K562 (cell line): ENCODE measurements around the gene COL8A2. TPM values are rescaled to one million over a fixed set of nuclear protein-coding genes. Genes with fewer than 3 reads are reported as not detected.

Experiments
- ARID2 ChIP-seq: fragments of 450-650 bp; IDR thresholded peaks from 2 replicates; pipeline ENCODE4 v1.6.1; 2017; ENCODE audit warnings: antibody characterized with exemption, mild to moderate bottlenecking
- EGR1 ChIP-seq: fragments of 450-650 bp; conservative IDR thresholded peaks from 2 replicates; pipeline ENCODE4 v1.6.1; 2017; ENCODE audit warnings: mild to moderate bottlenecking
- NR3C1 ChIP-seq: sonication (generic); formaldehyde crosslinking; IDR thresholded peaks from 2 replicates; pipeline ENCODE4 v1.8.1; 2022; ENCODE audit warnings: missing genetic modification reagents
- PRMT5 ChIP-seq: sonication (generic); formaldehyde crosslinking; IDR thresholded peaks from 2 replicates; pipeline ENCODE4 v1.5.0; 2020; ENCODE audit warnings: missing genetic modification reagents
- RBM17 ChIP-seq: fragments of 200-400 bp; formaldehyde crosslinking; IDR thresholded peaks from 2 replicates; pipeline ENCODE4 v1.6.1; 2017; ENCODE audit warnings: low read depth, mild to moderate bottlenecking, low read length, borderline replicate concordance
- TAL1 ChIP-seq: fragments of 450-650 bp; IDR thresholded peaks from 2 replicates; pipeline ENCODE4 v1.6.1; 2016; ENCODE audit warnings: mild to moderate bottlenecking
- TEAD1 ChIP-seq, 2 experiments: fragments of 450-650 bp in 1 of 2; sonication (generic) in 1 of 2; formaldehyde crosslinking; IDR thresholded peaks; 2 replicates each; pipeline versions ENCODE4 v1.4.0 to v1.8.0; 2020 to 2022; ENCODE audit warnings: mild to moderate bottlenecking in 2 of 2, missing genetic modification reagents in 1 of 2
- ZNF274 ChIP-seq: IDR thresholded peaks from 2 replicates; pipeline ENCODE4 v1.6.1; 2011; ENCODE audit warnings: low read depth, mild to moderate bottlenecking, low read length, moderate library complexity, borderline replicate concordance
- polyA plus RNA-seq, 8 experiments: library from polyadenylated mRNA; depleted of rRNA in 4 of 8; stranded (reverse) in 5 of 8; unstranded in 3 of 8; fragments of >200 nt; fragmentation: Nextera tagmentation in 2 of 8; fragmentation: Illumina TruSeq in 1 of 8; extraction: Ambion mirVana in 2 of 8; extraction: Trizol in 1 of 8; gene quantifications; 2 replicates each; pipeline versions ENCODE4 v1.2.1 to v1.2.3, GENCODE V29; 2011 to 2014; ENCODE audit warnings: inconsistent platforms in 1 of 8, missing spikeins in 1 of 8
- total RNA-seq, 7 experiments: library from RNA; depleted of rRNA in 6 of 7; stranded (reverse); fragments of >200 nt in 6 of 7; fragmentation: Illumina TruSeq in 2 of 7; extraction: Trizol in 2 of 7; gene quantifications; 2 replicates each; pipeline versions ENCODE4 v1.2.1 to v1.2.3, GENCODE V29; 2011 to 2021; ENCODE audit warnings: low replicate concordance in 1 of 7
- TF ChIP-seq, protein P1 (sequence below), 2 experiments: fragments of 450-650 bp; formaldehyde crosslinking in 1 of 2; IDR thresholded peaks; 2 replicates each; pipeline versions ENCODE4 v1.4.0 to v1.6.1; 2014 to 2020; ENCODE audit warnings: mild to moderate bottlenecking in 2 of 2, borderline replicate concordance in 1 of 2, low read depth in 1 of 2

The COL8A2 gene
- total and polyA plus RNA-seq, 9 of the 15 experiments (the other 6 are each of a cell fraction or from before 2014, with no cell fraction given), result 0.03 to 0.14 (median 0.04) TPM; not detected in 5

DNA sequence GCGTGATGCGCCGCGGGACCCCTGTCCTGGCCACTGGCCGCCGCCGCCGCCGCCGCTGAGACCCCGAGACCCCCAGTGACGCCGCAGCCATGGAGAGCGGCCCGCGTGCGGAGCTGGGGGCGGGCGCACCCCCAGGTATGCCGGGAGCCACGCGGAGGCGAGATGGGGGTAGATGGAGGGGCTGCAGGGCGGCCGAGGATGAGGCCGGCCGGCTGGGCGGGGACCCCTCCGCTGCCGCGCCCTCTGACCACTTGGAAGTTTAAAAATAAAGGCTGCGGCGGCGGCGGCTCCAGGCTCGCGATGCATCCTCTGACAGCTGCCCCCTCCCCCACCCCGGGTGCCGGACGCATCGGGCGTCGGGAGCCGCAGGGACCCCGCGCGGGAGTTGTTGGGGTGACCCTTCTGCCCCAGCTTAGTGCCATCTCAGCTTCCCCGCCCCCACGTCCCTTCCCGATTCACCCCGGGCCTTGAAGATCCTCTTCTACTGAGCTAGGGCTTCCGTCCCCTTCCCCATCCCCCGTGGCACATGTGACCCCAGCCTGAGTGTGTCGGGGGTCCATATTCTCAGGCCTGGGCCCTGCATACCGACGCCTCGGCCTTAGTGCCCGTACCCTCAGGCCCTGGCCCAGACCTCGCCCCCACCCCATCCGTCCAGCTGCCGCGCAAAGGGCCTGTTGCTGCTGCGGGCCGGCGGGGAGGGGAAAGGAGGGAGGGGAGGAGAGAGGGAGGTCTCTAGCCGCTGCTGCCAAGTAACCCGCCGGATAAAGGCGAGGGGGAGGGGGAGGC lies 31.5 kb upstream of the COL8A2 start (continued):
- no peak for TF ChIP-seq NR3C1 (CRISPR knock-in tag)
- TF ChIP-seq ZNF274, result no peak
- peak; percentile 32 for TF ChIP-seq EGR1
- TF ChIP-seq PRMT5 (CRISPR knock-in tag), result 0 out of 2 replicates have a peak, but pooled peaks have one; percentile 25
- no peak for TF ChIP-seq TAL1
- no peak for TF ChIP-seq RBM17
- no peak for TF ChIP-seq TEAD1 (CRISPR knock-in tag; IDR thresholded peaks at IDR 0.05)
- TF ChIP-seq, protein P1, sequence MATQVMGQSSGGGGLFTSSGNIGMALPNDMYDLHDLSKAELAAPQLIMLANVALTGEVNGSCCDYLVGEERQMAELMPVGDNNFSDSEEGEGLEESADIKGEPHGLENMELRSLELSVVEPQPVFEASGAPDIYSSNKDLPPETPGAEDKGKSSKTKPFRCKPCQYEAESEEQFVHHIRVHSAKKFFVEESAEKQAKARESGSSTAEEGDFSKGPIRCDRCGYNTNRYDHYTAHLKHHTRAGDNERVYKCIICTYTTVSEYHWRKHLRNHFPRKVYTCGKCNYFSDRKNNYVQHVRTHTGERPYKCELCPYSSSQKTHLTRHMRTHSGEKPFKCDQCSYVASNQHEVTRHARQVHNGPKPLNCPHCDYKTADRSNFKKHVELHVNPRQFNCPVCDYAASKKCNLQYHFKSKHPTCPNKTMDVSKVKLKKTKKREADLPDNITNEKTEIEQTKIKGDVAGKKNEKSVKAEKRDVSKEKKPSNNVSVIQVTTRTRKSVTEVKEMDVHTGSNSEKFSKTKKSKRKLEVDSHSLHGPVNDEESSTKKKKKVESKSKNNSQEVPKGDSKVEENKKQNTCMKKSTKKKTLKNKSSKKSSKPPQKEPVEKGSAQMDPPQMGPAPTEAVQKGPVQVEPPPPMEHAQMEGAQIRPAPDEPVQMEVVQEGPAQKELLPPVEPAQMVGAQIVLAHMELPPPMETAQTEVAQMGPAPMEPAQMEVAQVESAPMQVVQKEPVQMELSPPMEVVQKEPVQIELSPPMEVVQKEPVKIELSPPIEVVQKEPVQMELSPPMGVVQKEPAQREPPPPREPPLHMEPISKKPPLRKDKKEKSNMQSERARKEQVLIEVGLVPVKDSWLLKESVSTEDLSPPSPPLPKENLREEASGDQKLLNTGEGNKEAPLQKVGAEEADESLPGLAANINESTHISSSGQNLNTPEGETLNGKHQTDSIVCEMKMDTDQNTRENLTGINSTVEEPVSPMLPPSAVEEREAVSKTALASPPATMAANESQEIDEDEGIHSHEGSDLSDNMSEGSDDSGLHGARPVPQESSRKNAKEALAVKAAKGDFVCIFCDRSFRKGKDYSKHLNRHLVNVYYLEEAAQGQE (IDR thresholded peaks at IDR 0.05; ENCODE audit: borderline replicate concordance), result 0 out of 2 replicates have a peak, but pooled peaks have one; percentile 14
- TF ChIP-seq, protein P1 (CRISPR knock-in tag; IDR thresholded peaks at IDR 0.05; ENCODE audit: low read depth), result no peak
- no peak for TF ChIP-seq ARID2
